GM13977 (cell line): Measurements from ENCODE around the gene CACNA2D4.
"Not testable (repeated sequence)": the region's sequence is repeated elsewhere in the genome, so short reads cannot be mapped to it uniquely, and the experiment has no call there.

Source experiments
- DNase-seq: peaks from one replicate; pipeline ENCODE4 v3.0.0; 2012; ENCODE audit warnings: low spot score
- in situ Hi-C: fragments of 300-500 bp; cut with MboI; formaldehyde crosslinking; loops from one replicate; pipeline ENCODE4 v1.12.0; 2022; ENCODE audit warnings: low sequenced_read_pairs, low pct_unique_long_range_greater_than_20kb, mixed read lengths, inconsistent platforms; ENCODE audit not compliant: unreplicated experiment
- TF ChIP-seq, protein P1 (sequence below): IDR thresholded peaks from 2 replicates; pipeline ENCODE4 v1.5.1; 2012; ENCODE audit warnings: mild to moderate bottlenecking, control low read depth; ENCODE audit not compliant: insufficient read depth; ENCODE audit errors: extremely low read depth, missing control alignments

The CACNA2D4 gene

DNA sequence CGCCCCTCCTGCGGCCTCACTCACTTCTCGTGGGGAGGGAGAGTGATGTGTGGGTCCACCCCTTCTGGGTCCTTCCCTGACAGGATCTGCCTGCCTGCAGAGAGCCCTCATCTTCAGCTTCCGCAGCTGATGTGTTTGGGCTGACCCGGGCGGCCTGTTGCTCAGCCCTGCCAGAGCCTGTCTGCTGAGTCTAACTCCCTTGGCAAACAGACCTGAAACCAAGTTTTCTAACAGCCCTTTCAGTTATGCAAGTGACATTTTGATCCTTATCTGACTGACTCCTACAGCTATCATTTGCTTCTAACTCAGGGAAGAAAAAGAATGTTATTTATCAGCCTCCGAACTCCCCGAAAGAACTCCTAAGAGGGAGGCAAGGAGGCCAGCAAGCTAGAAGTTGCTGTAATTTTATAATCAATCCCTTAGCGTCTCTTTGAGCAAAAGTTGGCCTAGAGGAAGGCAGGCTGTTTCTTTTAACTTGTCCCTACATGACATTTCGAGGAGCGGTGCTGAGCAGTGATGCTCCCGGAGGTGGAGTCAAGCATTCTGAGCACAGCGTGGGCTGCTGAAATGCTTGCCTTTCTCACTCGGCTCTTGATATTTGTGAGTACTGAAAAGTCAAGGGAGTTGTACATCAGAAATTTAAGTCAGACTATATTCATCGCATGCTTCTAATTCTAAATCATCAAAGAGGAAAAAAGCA lies 31.5 kb upstream of the CACNA2D4 start:
- no peak for DNase-seq
- in situ Hi-C loops: no loop called here
- TF ChIP-seq, protein P1, sequence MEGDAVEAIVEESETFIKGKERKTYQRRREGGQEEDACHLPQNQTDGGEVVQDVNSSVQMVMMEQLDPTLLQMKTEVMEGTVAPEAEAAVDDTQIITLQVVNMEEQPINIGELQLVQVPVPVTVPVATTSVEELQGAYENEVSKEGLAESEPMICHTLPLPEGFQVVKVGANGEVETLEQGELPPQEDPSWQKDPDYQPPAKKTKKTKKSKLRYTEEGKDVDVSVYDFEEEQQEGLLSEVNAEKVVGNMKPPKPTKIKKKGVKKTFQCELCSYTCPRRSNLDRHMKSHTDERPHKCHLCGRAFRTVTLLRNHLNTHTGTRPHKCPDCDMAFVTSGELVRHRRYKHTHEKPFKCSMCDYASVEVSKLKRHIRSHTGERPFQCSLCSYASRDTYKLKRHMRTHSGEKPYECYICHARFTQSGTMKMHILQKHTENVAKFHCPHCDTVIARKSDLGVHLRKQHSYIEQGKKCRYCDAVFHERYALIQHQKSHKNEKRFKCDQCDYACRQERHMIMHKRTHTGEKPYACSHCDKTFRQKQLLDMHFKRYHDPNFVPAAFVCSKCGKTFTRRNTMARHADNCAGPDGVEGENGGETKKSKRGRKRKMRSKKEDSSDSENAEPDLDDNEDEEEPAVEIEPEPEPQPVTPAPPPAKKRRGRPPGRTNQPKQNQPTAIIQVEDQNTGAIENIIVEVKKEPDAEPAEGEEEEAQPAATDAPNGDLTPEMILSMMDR: no peak

GRCh38 chr12:1948883-1949282 lies 30.4 kb upstream of the CACNA2D4 start:
- in situ Hi-C loops: no loop called here

DNA sequence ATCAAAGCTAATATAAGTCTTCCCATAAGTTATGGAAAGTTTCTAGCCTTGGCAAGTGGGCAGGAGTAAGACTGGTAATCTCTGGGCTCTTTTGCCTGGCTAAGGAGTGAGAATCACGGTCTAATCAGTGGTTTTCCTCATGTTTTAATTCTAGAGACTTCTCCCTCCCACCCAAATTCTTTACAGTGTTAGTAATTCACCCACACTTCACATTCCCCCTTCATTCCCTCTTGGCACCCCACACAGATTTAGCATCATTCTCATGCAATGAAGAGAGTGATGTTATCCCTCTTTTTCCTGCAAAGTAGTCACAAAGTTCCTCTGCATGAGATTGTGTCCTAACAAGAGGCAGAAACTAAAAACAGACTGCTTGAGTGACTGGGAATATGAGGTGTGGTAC lies 28.6 kb upstream of the CACNA2D4 start:
- TF ChIP-seq, protein P1: no peak
- in situ Hi-C loops: no loop called here
- DNase-seq: no peak

More at GRCh38 chr12:1948883-1949282, 30.4 kb upstream of the CACNA2D4 start:
- TF ChIP-seq, protein P1: no peak
- no peak for DNase-seq

- TF ChIP-seq, protein P1: no peak
- DNase-seq: no peak
- in situ Hi-C loops: no loop called here
Observed at GRCh38 chr12:1946296-1946695, 27.8 kb upstream of the CACNA2D4 start.

- in situ Hi-C loops, DNase-seq: not testable (repeated sequence)
Observed at GRCh38 chr12:1945502-1945901, 27.1 kb upstream of the CACNA2D4 start.

DNA sequence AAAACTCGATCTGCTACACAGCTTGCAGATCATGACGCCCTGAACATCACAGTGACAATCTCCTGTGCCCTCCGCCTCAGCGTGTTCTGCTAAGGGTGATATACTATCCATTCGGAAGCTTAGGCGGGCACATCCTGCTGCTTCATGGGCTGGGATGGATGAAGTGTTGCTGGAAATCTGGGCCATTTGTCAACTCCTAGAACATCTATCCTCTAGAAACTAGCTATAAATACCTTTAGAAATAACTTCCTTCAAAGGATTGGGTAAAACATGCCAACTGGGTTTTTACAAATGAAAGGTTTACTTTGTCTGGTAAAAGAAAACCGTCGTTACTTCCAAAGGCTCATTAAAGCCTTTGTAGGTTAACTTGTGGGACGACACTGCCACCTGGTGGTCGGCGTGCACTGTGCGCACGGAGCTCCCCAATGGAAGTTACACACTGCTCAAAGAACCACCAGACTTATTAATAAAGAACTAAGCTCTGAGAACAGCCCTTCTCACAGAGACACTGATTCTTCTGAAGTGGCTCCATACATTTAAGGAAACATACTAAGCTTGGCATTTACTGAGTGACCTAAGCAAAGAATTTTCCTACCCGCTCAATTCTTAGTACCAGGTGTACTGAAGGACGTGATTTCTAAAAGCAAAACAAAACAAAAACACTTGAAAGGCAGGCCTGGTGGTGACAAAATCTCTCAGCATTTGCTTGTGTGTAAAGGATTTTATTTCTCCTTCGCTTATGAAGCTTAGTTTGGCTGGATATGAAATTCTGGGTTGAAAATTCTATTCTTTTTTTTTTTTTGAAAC lies 21.6 kb upstream of the CACNA2D4 start:
- in situ Hi-C loops: loop anchor here (5.0 to 10.0 kb wide), 2 partner anchors 148 to 285 kb away; no protein-coding TSS in a partner anchor
- TF ChIP-seq, protein P1: peak; percentile 93
- peak; percentile 85 for DNase-seq

DNA sequence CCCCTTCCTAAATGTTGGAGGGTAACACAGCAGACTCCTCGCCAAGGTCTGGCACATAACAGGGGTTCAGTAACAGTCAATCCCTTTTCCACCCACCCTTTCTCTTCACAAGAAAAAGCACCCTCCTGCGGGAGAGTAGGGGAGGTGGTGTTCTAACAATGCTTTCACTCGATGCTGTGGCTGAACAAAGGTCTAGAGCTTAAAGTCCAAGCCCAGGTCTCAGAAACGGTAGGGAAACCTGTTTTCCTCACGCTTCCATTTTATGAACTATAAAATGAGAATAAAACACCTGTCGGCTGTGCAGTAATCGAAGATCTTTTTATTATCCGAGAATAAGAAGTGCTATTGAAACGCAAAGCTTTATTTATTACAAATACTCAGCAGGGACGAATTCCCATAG lies 20.9 kb upstream of the CACNA2D4 start:
- in situ Hi-C loops: loop anchor here (5.0 to 10.0 kb wide), 2 partner anchors 147 to 285 kb away; no protein-coding TSS in a partner anchor
- DNase-seq: no peak
- TF ChIP-seq, protein P1: no peak
